Large intestine (tissue), 3 donors: ENCODE results near the gene TOR1AIP2. TPM values are rescaled to one million over a fixed set of nuclear protein-coding genes. Genes with fewer than 3 reads are reported as not detected.

ENCODE experiments used
- DNase-seq, 2 donors: peaks; one replicate each; pipeline versions ENCODE4 v3.0.0 to v3.0.0-alpha.2; 2013
- H3K27ac ChIP-seq: one replicate; pipeline ENCODE4 v1.5.1; 2013; ENCODE audit warnings: low read length
- H3K27me3 ChIP-seq: 2 replicates; pipeline ENCODE4 v1.6.1; 2013; ENCODE audit warnings: low read length; ENCODE audit not compliant: control insufficient read depth, insufficient read depth
- H3K36me3 ChIP-seq: 2 replicates; pipeline ENCODE4 v1.6.1; 2013; ENCODE audit warnings: low read length; ENCODE audit not compliant: control insufficient read depth, insufficient read depth
- H3K4me1 ChIP-seq: one replicate; pipeline ENCODE4 v1.6.1; 2013; ENCODE audit warnings: low read length; ENCODE audit not compliant: control insufficient read depth, insufficient read depth
- H3K4me3 ChIP-seq: one replicate; pipeline ENCODE4 v1.5.1; 2013; ENCODE audit warnings: low read length
- H3K9me3 ChIP-seq: one replicate; pipeline ENCODE4 v1.6.1; 2013; ENCODE audit warnings: mild to moderate bottlenecking, low read depth, low read length, moderate library complexity; ENCODE audit not compliant: control insufficient read depth
- WGBS: methylation state at CpG from one replicate; pipeline ENCODE4 v1.1.5; 2013; ENCODE audit warnings: low lambda C conversion rate; ENCODE audit not compliant: insufficient coverage; 5-methylcytosine and 5-hydroxymethylcytosine counted together
- polyA plus RNA-seq: library from polyadenylated mRNA; unstranded; fragments of 120-200 nt; gene quantifications from one replicate; pipeline ENCODE4 v1.2.1, GENCODE V29; 2013

TOR1AIP2 gene
- polyA plus RNA-seq, 1 donor, result 54.0 TPM

GRCh38 chr1:179817789-179818188 lies 59.8 kb downstream of the TOR1AIP2 start:
- no peak overlapping the region for H3K27ac ChIP-seq

GRCh38 chr1:179817056-179817455 lies 60.5 kb downstream of the TOR1AIP2 start:
- no peak for DNase-seq
- Histone ChIP-seq H3K4me1 (peaks cover 11% of the 10 kb centered on the region), H3K27me3 (no peaks in the 10 kb centered on the region), H3K4me3 (no peak overlapping the region), H3K36me3 (no peaks in the 10 kb centered on the region), H3K27ac (no peak overlapping the region), H3K9me3 (no peaks in the 10 kb centered on the region)
- no CpG with 5 or more reads among the region's 8 CpGs for WGBS

More at GRCh38 chr1:179817789-179818188, 59.8 kb downstream of the TOR1AIP2 start:
- WGBS, result no CpG with 5 or more reads among the region's 8 CpGs
- Histone ChIP-seq H3K4me3 (no peak overlapping the region), H3K9me3 (no peaks in the 10 kb centered on the region), H3K4me1 (peaks cover 11% of the 10 kb centered on the region), H3K27me3 (no peaks in the 10 kb centered on the region), H3K36me3 (no peaks in the 10 kb centered on the region)
- DNase-seq, result no peak

GRCh38 chr1:179816196-179816960 lies 61.2 kb downstream of the TOR1AIP2 start:
- DNase-seq, result no peak
- no peaks in the 10 kb centered on the region for H3K36me3 ChIP-seq
- no CpG with 5 or more reads among the region's 17 CpGs for WGBS
- H3K4me1 ChIP-seq, result peaks cover 11% of the 10 kb centered on the region
- no peak overlapping the region for H3K27ac ChIP-seq
- H3K27me3 ChIP-seq, result no peaks in the 10 kb centered on the region
- no peak overlapping the region for H3K4me3 ChIP-seq
- no peaks in the 10 kb centered on the region for H3K9me3 ChIP-seq

DNA sequence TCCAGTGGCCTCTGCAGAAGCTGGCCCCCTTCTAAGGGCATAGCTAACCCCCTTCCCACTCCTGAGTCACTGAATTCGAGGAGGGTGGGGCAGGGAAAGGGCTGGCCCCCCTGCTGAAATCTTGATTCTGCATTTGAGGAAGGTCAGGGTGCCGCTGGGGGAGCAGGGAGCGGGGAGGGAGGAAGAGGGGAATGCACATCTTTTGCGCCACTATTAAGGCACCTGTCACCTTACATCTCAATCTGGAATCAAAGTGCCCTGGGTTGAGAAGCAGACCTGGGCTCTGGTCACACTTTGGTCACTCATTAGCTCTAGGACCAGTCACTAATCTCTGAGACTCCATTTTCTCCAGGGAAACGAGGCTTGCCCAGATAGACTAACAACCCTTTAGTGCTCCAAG lies 62.0 kb downstream of the TOR1AIP2 start:
- Histone ChIP-seq H3K9me3 (no peaks in the 10 kb centered on the region), H3K4me1 (peaks cover 11% of the 10 kb centered on the region), H3K27ac (peak overlapping the region; percentile 6), H3K4me3 (peak overlapping the region; percentile 34), H3K36me3 (no peaks in the 10 kb centered on the region), H3K27me3 (no peaks in the 10 kb centered on the region)
- DNase-seq, result no peak
- WGBS, result no CpG with 5 or more reads among the region's 5 CpGs

GRCh38 chr1:179814546-179814838 lies 63.1 kb downstream of the TOR1AIP2 start:
- no peak for DNase-seq
- Histone ChIP-seq H3K9me3 (no peaks in the 10 kb centered on the region), H3K36me3 (no peaks in the 10 kb centered on the region), H3K27ac (no peak overlapping the region), H3K27me3 (no peaks in the 10 kb centered on the region), H3K4me3 (peak overlapping the region; percentile 34), H3K4me1 (peaks cover 11% of the 10 kb centered on the region)
- WGBS, result no CpG with 5 or more reads among the region's 16 CpGs

- WGBS, result no CpG with 5 or more reads among the region's 28 CpGs
- Histone ChIP-seq H3K9me3 (no peaks in the 10 kb centered on the region), H3K36me3 (no peaks in the 10 kb centered on the region), H3K27ac (no peak overlapping the region), H3K4me3 (peak overlapping the region; percentile 34), H3K27me3 (no peaks in the 10 kb centered on the region), H3K4me1 (peaks cover 11% of the 10 kb centered on the region)
- DNase-seq, result no peak
Measured at GRCh38 chr1:179813626-179814545, 63.7 kb downstream of the TOR1AIP2 start.

DNA sequence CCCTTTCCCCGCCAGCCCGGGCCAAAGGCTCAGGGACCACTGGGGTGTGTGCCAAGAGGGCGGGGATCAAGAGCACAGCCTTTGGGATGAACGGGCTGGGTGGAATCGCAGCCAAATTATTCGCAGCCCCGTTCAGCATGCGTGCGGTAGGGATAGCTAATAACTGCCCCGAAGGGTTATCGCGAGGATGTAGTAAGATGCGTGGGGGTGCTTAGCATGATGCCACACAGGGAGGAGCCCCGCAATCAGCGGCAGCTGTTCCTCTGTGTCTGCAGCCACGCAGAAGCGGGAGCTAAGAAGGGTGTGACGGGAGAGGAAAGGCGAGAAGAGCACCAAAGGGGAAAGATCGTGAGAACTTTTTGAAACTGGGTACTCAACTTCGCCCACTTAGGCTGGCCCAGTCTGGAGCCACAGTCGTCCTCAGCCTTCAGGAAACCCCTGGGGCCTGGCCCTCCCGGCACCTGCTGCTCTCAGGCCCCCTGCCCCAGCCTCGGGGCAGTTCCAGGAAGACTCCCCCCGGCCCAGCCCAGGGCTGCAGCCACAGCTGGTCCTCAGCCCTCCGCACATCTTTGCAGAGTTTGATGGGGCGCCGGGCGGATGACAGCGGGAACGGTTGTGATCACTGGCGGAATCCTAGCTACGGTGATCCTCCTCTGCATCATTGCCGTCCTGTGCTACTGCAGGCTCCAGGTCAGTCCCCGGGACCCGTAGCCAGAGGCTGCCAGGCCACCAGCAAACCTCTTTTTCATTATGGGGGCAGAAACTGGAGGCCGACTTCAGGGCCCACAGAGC lies 64.9 kb downstream of the TOR1AIP2 start:
- no peaks in the 10 kb centered on the region for H3K36me3 ChIP-seq
- WGBS, result no CpG with 5 or more reads among the region's 37 CpGs
- no peak overlapping the region for H3K4me3 ChIP-seq
- no peak overlapping the region for H3K27ac ChIP-seq
- DNase-seq, result no peak
- peaks cover 14% of the 10 kb centered on the region for H3K4me1 ChIP-seq
- H3K27me3 ChIP-seq, result no peaks in the 10 kb centered on the region
- H3K9me3 ChIP-seq, result no peaks in the 10 kb centered on the region

DNA sequence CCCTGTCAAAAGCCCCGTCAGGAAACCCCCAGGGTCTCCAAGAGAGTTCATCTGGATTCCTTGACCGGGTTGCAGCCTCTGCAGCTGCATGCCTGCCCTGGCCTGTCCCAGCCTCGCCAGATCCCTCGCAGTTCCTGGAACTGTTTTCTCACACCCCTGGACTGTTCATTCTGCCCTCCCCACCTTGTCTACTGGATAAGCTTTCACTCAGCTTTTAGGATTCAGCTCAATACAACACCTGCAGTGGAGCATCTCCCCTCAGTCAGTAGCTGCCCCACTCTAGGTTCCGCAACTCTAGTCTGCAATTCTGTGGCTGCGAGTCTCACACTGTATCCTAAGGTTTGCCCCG lies 67.3 kb downstream of the TOR1AIP2 start:
- H3K9me3 ChIP-seq, result no peaks in the 10 kb centered on the region
- H3K27ac ChIP-seq, result no peak overlapping the region
- no CpG with 5 or more reads among the region's 7 CpGs for WGBS
- H3K36me3 ChIP-seq, result no peaks in the 10 kb centered on the region
- no peak for DNase-seq
- no peak overlapping the region for H3K4me3 ChIP-seq
- H3K4me1 ChIP-seq, result peaks cover 19% of the 10 kb centered on the region
- H3K27me3 ChIP-seq, result no peaks in the 10 kb centered on the region

GRCh38 chr1:179809506-179810366 lies 67.9 kb downstream of the TOR1AIP2 start:
- peak; percentile 63 to 67 for DNase-seq
- H3K27ac ChIP-seq, result no peak overlapping the region

More at GRCh38 chr1:179809506-179810366, 67.9 kb downstream of the TOR1AIP2 start:
- Histone ChIP-seq H3K27me3 (no peaks in the 10 kb centered on the region), H3K36me3 (no peaks in the 10 kb centered on the region), H3K4me3 (no peak overlapping the region), H3K4me1 (peaks cover 18% of the 10 kb centered on the region), H3K9me3 (no peaks in the 10 kb centered on the region)
- no CpG with 5 or more reads among the region's 14 CpGs for WGBS
